Right hindlimb (tissue), 1 donor: ENCODE data around the gene KCNMB1.
A peak's percentile ranks its signal among the peaks of the same experiment; 100 is the strongest.

ENCODE experiments used
- DNase-seq: peaks from one replicate; pipeline ENCODE4 v3.0.0-alpha.2; 2018

KCNMB1 gene

GRCh38 chr5:170388818-170389549 is at the start of gene KCNMB1:
Gene KCNMB1 (minus strand): TSS chr5:170389367. CDS start chr5:170385447, 3,920 bp downstream.
- DNase-seq, result peak; percentile 34

GRCh38 chr5:170438581-170438980 is 49.4 kb upstream of the KCNMB1 start:
- no peak for DNase-seq

DNA sequence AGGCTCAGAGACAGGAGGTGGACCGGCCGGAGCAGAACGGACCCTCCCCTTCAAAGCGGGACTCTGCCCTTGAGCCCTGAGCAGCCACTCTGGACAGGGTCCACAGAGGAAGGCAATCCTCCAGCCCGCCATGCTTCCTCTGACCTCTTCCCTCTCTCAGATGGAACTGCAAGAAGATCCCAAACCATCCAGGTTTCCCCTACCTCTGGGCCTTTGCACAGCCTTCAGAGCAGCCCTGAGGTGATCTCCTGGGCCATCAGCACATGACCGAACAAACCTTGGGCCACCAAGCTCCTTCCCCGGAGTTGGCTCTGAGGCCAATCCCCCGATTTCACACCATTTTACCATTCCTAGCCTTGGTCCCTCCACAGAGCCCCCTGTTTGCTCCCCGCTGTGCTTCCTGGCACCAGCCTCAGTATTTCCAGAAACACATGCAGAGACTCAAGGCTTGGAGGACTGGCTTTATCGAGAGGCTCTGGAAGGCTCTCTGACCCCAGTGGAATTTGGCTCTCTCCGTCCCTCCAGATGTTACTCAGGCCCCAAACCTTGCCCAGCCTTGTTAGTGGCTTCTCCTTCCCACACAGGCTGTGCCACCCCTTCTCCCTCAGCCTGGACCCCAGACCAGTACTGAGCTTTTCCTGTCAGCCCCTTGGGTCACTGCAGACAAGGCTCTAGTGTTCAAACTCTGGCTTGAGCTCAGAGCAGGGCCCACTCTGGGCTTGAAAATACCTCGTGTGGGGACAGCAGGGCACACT is 48.6 kb upstream of the KCNMB1 start:
- no peak for DNase-seq

- DNase-seq, result no peak
Measured at GRCh38 chr5:170436335-170436734, 47.2 kb upstream of the KCNMB1 start.

GRCh38 chr5:170434966-170435605 is 45.9 kb upstream of the KCNMB1 start:
- peak; percentile 85 for DNase-seq

DNA sequence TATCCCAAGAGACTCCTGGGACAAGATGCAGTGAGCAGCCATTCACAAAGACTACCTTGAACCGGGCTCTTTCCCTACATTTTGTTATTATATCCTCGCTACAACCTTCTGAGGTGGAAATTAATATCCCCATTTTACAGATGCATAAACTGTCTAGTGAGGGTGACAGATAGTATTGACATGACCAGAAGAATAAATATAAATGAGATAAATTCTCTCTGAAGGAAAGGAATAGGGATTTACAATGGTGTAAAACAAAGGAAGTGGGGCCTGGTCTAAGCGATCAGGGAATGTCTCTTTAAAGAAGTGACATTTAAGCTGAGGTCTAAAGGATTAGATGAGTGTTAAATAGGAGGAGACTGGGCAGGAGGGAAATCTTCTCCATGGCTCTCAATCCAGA is 43.5 kb upstream of the KCNMB1 start:
- no peak for DNase-seq

DNA sequence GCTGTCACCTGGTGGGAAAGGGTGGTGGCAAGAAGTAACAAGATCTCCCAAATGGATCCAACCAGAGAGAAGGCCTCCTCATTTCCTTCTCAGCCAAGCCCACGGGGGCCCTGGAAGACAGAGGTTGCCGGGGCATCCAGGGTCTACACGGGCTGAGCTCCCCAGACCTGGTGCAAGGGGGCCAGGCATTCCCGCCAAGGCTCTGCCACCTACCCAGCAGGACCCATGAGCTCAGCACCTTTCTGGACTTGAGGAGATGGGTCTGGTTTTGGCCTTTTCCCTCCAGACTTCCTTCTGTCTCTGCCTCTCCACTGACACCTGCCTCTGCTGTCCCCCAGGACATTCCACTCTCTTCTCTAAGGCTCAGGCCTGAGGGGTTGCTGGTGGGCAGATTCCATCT is 42.4 kb upstream of the KCNMB1 start:
- DNase-seq, result no peak

GRCh38 chr5:170430866-170431437 is 41.8 kb upstream of the KCNMB1 start:
- no peak for DNase-seq

GRCh38 chr5:170430256-170430655 is 41.1 kb upstream of the KCNMB1 start:
- no peak for DNase-seq

- DNase-seq, result no peak
Measured at GRCh38 chr5:170429014-170429413, 39.8 kb upstream of the KCNMB1 start.

DNA sequence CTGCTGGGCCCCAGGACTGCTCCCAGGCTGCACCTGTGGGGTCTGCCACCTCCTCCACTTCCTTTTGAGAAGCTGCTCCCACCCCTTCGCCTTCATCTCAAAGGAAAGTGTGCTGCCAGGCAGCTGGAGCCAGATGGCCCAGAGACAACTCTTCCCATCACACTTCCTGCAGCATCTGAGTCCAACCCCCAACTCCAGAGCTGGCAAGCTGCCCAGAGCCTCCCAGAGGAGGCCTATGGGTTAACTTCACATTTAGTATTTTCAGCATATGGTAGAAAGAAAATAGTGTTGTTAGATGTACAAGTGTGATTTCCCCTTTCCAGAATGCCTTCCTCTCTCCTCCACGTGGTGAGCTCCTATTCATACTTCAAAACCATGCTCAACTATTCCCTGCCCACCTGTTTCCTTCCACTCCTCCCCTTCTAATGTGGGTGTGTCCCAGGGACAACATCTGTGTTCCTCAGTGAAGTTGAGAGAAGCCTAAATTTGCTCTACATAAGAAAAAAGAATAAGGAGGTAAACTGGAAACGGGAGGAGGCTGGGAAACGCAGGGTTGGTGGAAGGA is 38.6 kb upstream of the KCNMB1 start:
- DNase-seq, result peak; percentile 92

- no peak for DNase-seq
Measured at GRCh38 chr5:170426786-170427185, 37.6 kb upstream of the KCNMB1 start.

DNA sequence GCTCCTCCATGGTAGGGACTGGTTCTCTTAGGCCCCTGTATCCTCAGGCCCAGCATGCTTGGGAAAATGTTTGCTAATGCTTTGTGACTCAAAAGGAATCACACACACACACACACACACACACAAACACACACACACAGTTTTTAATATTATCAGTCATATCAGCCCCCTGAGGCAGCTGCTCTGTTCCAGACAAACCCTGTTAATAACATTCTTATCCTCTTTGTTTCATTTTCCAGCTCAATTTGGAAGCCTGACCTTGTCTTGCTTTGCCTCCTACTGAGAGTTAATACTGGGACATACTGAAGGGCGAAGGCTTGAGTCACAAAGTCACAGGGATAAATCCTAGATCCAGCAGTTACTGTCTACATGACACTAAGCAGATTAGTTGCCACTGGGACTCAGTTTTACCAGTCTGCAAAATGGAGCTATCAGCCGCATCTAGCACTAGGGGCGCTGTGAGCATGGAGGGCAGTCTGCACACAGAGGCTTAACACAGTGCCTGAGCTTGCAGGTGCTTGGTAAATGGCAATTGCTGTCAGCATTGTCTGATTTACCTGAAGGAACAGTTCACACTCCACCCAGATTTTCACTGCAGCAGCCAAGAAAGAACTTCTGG is 37.1 kb upstream of the KCNMB1 start:
- no peak for DNase-seq

GRCh38 chr5:170425731-170426130 is 36.6 kb upstream of the KCNMB1 start:
- DNase-seq, result no peak

GRCh38 chr5:170424629-170425028 is 35.5 kb upstream of the KCNMB1 start:
- DNase-seq, result no peak

GRCh38 chr5:170423692-170424091 is 34.5 kb upstream of the KCNMB1 start:
- DNase-seq, result no peak

DNA sequence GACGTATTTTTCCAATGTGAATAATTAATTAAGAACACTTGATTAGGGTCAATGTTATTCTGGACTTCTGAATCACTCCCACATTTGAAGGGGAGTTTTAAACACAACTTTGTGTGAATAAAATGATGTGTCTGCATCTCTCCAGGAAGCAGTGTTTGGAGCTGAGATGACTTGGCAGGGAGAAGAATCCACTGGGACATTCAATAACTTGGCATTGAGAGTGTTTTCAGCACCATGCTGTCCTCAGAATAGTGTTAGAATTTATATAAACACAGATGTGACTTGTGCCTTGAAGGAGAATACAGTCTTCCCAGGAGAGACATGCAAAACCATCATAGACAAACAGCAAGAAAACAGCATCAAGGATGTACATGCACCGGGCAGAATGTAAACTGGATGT is 32.7 kb upstream of the KCNMB1 start:
- DNase-seq, result peak; percentile 68

DNA sequence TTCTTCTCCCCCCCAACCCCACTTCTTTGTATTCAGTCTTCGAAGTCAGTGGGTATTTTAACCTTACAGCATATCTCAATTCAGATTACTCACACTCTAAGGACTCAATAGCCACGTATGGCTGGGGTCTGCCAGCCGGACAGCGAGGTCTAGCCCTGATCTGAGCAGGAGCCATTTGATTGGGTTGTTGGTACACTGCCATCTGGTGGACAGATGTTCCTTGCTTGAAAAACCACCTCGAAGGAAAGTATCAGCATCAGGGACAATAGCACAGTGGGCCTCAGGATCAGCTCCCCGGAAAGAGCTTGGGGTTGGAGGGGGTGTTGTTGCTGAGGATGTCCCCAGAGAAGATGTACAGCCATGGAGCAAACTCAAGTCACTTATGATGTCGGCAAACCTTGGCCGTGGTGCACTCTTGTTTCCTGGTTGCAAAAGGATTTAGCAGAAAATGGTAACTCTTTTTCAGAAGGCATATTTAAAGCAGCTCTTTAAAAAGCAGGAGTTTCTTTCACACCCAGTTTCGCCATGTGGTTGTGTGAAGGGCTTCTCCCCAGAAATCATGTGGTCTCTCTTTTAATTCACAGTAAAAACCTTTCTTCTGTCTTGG is 31.7 kb upstream of the KCNMB1 start:
- peak; percentile 74 for DNase-seq

- no peak for DNase-seq
Measured at GRCh38 chr5:170419643-170420042, 30.5 kb upstream of the KCNMB1 start.

- no peak for DNase-seq
Measured at GRCh38 chr5:170418736-170419135, 29.6 kb upstream of the KCNMB1 start.

- no peak for DNase-seq
Measured at GRCh38 chr5:170416526-170416925, 27.4 kb upstream of the KCNMB1 start.

- DNase-seq, result no peak
Measured at GRCh38 chr5:170414786-170415185, 25.6 kb upstream of the KCNMB1 start.
